Kidney epithelial cell (primary cell): ENCODE measurements around the gene GNB3. TPM values are rescaled to one million over a fixed set of nuclear protein-coding genes. Genes with fewer than 3 reads are reported as not detected.

Experiments
- DNase-seq: peaks from one replicate; pipeline ENCODE4 v3.0.0-alpha.2; 2010; ENCODE audit warnings: low read depth
- H3K27me3 ChIP-seq: 2 replicates; pipeline ENCODE4 v1.6.0; 2011; ENCODE audit warnings: low read length; ENCODE audit not compliant: control insufficient read depth, insufficient read depth
- H3K36me3 ChIP-seq: 2 replicates; pipeline ENCODE4 v1.5.1; 2011; ENCODE audit warnings: low read length; ENCODE audit not compliant: control insufficient read depth, insufficient read depth
- H3K4me3 ChIP-seq: 2 replicates; pipeline ENCODE4 v1.5.1; 2011; ENCODE audit warnings: low read depth, mild to moderate bottlenecking, control low read depth, low read length
- CTCF ChIP-seq: IDR thresholded peaks from 2 replicates; pipeline ENCODE4 v1.5.1; 2011; ENCODE audit warnings: mild to moderate bottlenecking, moderate library complexity, low read length, control low read depth, inconsistent platforms; ENCODE audit not compliant: insufficient read depth, poor library complexity, severe bottlenecking
- total RNA-seq: library from RNA; depleted of rRNA; stranded (reverse); fragments of >200 nt; gene quantifications from 2 replicates; pipeline ENCODE4 v1.2.3, GENCODE V29; 2015

The GNB3 gene
- 0.34 and 0.38 TPM in 2 replicates for total RNA-seq

DNA sequence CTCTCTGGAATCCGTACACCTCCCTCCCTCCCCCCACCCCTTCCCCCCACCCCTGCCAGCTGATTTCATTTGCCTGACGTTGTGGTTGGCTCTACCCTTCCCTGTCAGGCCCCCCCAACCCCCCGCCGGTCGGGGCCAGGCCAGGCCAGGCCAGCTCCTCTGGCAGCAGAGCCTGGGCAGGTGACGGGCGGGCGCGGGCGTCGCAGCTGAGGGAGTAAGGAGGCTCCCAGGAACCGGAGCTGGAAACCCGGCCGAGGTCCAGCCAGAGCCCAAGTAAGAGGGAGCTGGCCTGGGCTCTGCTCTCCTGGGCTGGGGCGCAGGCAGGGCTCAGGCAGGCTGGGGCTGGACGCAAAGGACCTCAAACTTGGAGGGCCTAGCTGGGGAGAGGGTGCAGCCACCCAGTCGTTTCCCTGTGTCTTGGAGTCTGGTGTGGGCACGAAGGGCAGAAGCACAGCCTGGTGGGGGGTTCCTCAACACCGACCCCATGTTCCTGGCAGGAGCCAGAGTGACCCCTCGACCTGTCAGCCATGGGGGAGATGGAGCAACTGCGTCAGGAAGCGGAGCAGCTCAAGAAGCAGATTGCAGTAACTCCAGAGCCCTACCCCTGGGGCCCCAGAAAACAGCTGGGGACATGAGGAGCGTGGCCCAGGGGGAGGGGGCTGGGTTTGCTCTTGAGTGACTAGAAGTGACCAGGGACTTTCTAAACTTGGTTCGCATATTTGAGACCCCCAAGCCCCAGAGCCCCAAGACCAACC is at the start of gene GNB3:
Gene GNB3, plus strand, starts transcription at position 165 of the 755 bp plus-strand sequence. Its CDS starts 363 bp downstream, at position 528.
- DNase-seq = no peak
- TF ChIP-seq CTCF = no peak
- peaks cover 2% of the 10 kb centered on the region for H3K36me3 ChIP-seq
- H3K4me3 ChIP-seq = no peak within 1 kb of the TSS
- no peaks in the 10 kb centered on the region for H3K27me3 ChIP-seq

DNA sequence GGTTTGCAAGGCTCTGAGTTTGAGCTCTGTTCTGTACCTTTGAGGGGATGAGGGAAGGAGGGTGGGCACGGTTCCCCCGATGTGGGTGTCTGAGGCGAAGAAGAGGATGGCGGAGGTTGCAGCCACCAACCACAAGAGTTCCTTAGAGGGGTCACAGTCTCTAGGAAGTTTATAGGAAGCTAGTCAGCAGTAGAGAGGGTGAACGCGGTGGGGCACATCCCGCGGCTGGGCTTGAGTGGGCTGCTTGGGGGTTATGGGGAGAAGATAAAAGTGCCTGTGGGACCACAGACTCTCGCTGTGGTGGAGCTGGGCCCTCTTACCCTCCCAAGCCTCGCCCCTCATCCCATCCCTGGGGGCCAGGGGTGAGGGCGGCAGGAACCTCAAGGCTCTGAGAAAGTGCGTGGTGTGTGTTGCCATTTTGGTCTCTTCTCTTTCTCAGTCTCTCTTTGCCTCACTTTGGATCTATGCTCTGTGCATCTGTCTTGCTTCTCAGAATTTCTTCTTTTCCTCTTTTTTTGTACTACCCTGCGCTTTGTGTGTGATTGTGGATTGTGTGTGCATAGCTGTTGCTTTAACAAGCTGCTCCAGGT is 48.7 kb upstream of the GNB3 start:
- TF ChIP-seq CTCF = no peak
- no peaks in the 10 kb centered on the region for H3K36me3 ChIP-seq
- no peak overlapping the region for H3K4me3 ChIP-seq
- peaks cover 2% of the 10 kb centered on the region for H3K27me3 ChIP-seq
- no peak for DNase-seq

DNA sequence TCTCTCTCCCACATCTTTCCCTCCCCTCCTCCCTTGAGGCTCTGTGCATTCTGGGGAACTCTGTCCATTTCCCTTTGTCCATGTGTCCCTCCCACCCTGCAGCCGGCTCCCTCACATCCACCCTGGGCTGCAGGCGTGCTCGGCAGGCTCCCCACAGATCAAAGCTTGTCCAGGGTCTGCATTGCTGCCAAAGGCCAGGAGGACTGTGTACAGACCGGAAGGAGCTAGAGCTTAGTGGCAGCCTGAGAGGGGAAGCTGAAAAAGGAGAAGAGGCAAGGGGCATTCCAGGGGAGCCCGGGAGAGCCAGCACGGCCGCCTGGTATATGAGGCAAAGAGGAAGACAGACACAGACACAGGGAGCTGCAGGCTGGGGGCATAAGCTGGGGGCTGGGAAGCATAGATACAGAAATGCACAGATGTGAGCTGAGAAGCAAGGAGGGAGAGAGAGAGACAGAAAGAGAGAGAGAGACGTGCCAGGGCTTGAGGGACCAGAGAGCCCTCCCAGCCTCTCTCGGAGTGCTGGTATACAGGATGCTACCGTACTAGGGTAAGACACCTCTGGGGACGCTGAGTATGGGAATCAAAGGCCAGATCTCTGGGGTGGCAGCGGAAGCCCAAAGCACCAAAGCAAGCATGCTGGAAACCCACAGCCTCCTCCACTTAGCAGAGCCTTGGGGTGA is 48.1 kb upstream of the GNB3 start:
- H3K27me3 ChIP-seq = peaks cover 2% of the 10 kb centered on the region
- no peak for TF ChIP-seq CTCF
- no peaks in the 10 kb centered on the region for H3K36me3 ChIP-seq
- DNase-seq = no peak
- no peak overlapping the region for H3K4me3 ChIP-seq

DNA sequence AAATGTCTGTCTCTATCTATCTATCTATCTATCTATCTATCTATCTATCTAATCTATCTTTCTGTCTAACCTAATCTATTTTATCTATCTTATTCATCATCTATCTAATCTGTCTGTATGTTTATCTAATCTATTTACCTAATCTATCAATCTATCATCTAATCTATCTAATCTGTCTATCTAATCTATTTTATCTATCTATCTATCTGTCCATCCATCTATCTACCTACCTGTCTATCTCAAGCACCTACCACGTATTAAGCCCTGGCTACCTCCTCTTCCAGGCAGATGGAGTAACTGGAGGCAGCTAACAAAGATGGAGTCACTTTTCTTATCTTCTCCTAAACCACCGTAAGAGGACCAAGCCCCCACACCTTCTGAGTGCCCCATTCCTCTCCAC is 45.6 kb upstream of the GNB3 start:
- TF ChIP-seq CTCF = no peak
- no peaks in the 10 kb centered on the region for H3K36me3 ChIP-seq
- DNase-seq = no peak
- no peak overlapping the region for H3K4me3 ChIP-seq
- peaks cover 2% of the 10 kb centered on the region for H3K27me3 ChIP-seq

GRCh38 chr12:6796576-6796975 is 44.1 kb upstream of the GNB3 start:
- H3K4me3 ChIP-seq = no peak overlapping the region
- DNase-seq = no peak
- TF ChIP-seq CTCF = no peak
- H3K36me3 ChIP-seq = no peaks in the 10 kb centered on the region
- peaks cover 2% of the 10 kb centered on the region for H3K27me3 ChIP-seq

- H3K27me3 ChIP-seq = peaks cover 2% of the 10 kb centered on the region
Measured at GRCh38 chr12:6799147-6799546, 41.6 kb upstream of the GNB3 start.

More at GRCh38 chr12:6799147-6799546, 41.6 kb upstream of the GNB3 start:
- no peak for TF ChIP-seq CTCF
- DNase-seq = no peak
- Histone ChIP-seq H3K36me3 (no peaks in the 10 kb centered on the region), H3K4me3 (no peak overlapping the region)
